HEK293T (cell line): ENCODE measurements around the gene CLEC18A.

Experiments used
- BHLHE40 ChIP-seq: fragments of 450-650 bp; IDR thresholded peaks from 2 replicates; pipeline ENCODE4 v1.6.1; 2016; ENCODE audit warnings: mild to moderate bottlenecking, moderate library complexity, borderline replicate concordance
- CTBP1 ChIP-seq: fragments of 450-650 bp; IDR thresholded peaks from 2 replicates; pipeline ENCODE4 v1.6.1; 2016; ENCODE audit warnings: borderline replicate concordance
- SP1 ChIP-seq: fragments of 450-650 bp; IDR thresholded peaks from 2 replicates; pipeline ENCODE4 v1.6.1; 2017
- ZNF384 ChIP-seq: fragments of 450-650 bp; IDR thresholded peaks from 2 replicates; pipeline ENCODE4 v1.6.1; 2016

GRCh38 chr16:69936751-69937211 lies 14.4 kb upstream of the CLEC18A start:
- TF ChIP-seq ZNF384: no peak
- TF ChIP-seq SP1: no peak
- no peak for TF ChIP-seq BHLHE40
- TF ChIP-seq CTBP1: no peak
